GOT3 (cell line): ENCODE results near the gene MKLN1.

ENCODE experiments used
- DNase-seq: peaks from one replicate; lab custom pipeline; 2025; ENCODE audit warnings: mixed read lengths; lab: John Stamatoyannopoulos, UW

The MKLN1 gene

GRCh38 chr7:131354390-131354789, 26.7 kb downstream of the MKLN1 start:
- DNase-seq, result no peak

- DNase-seq, result no peak
Measured at GRCh38 chr7:131355917-131356777, 28.5 kb downstream of the MKLN1 start.

- DNase-seq, result no peak
Measured at GRCh38 chr7:131357282-131357880, 29.7 kb downstream of the MKLN1 start.

GRCh38 chr7:131358636-131359035, 31.0 kb downstream of the MKLN1 start:
- DNase-seq, result no peak

- no peak for DNase-seq
Measured at GRCh38 chr7:131359136-131359776, 31.6 kb downstream of the MKLN1 start.

- no peak for DNase-seq
Measured at GRCh38 chr7:131363719-131364118, 36.0 kb downstream of the MKLN1 start.

- DNase-seq, result no peak
Measured at GRCh38 chr7:131364767-131365344, 37.2 kb downstream of the MKLN1 start.

- DNase-seq, result no peak
Measured at GRCh38 chr7:131365838-131366237, 38.2 kb downstream of the MKLN1 start.

GRCh38 chr7:131369354-131369753, 41.7 kb downstream of the MKLN1 start:
- DNase-seq, result no peak

- DNase-seq, result no peak
Measured at GRCh38 chr7:131370523-131370968, 42.9 kb downstream of the MKLN1 start.

GRCh38 chr7:131371411-131371810, 43.7 kb downstream of the MKLN1 start:
- DNase-seq, result no peak

GRCh38 chr7:131372554-131372953, 44.9 kb downstream of the MKLN1 start:
- no peak for DNase-seq

- DNase-seq, result no peak
Measured at GRCh38 chr7:131374821-131375220, 47.1 kb downstream of the MKLN1 start.

- no peak for DNase-seq
Measured at GRCh38 chr7:131381069-131381838, 53.6 kb downstream of the MKLN1 start.

GRCh38 chr7:131383417-131384285, 56.0 kb downstream of the MKLN1 start:
- DNase-seq, result no peak

- DNase-seq, result no peak
Measured at GRCh38 chr7:131384286-131384635, 56.6 kb downstream of the MKLN1 start.

- no peak for DNase-seq
Measured at GRCh38 chr7:131385039-131385605, 57.4 kb downstream of the MKLN1 start.

GRCh38 chr7:131388126-131388525, 60.5 kb downstream of the MKLN1 start:
- no peak for DNase-seq

GRCh38 chr7:131390275-131390674, 62.6 kb downstream of the MKLN1 start:
- DNase-seq, result no peak

GRCh38 chr7:131391145-131391544, 63.5 kb downstream of the MKLN1 start:
- no peak for DNase-seq
